Measurements from ENCODE around the gene EEFSEC. TPM values are rescaled to one million over a fixed set of nuclear protein-coding genes. Genes with fewer than 3 reads are reported as not detected.

The EEFSEC gene
- total and polyA plus RNA-seq, 4 donors, result 9.8 to 20.1 (median 11.6) TPM

DNA sequence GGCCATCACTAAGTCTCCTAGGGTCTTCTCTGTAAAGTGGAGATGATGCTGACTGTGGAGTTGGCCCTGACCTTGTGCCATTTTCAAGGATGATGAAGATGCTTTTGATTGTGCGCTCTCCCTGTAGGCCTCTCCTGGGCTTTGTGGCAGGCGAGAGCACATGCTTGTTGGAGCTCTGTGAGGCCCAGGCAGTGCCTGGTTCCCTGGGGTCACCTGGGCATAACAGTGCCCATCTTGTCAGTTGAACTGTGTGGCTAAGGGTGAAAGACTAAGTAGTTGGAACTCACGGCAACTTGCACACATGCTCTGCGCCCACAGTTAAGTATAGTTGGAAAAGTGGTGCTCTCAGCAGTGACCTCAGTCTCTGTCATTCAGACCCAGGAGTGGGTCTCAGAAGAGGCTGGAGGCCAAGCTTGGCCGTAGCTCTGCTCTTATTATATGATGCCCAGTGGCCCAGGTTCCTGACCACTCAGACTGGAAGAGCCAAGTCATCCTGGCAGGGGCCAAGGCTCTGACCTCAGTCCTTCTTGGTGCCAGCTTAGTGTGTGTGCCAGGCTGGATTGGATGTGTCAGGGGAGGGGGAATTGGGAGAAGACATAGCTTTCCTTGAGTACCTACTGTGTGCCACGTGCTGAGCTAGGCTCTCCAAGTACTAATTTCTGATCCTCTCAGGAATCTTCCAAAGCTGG lies 154.6 kb downstream of the EEFSEC start:
- Histone ChIP-seq H3K4me3 (no peak overlapping the region), H3K27me3 (ENCODE audit: control insufficient read depth in 3 of 3, insufficient read depth in 3 of 3, low read length in 2 of 3) (no peaks in the 10 kb centered on the region), H3K9ac (ENCODE audit: insufficient read depth in 1 of 2, low read length in 2 of 2) (peak overlapping the region in 1 of 2 donors; percentile 11), H3K4me1 (ENCODE audit: control insufficient read depth in 5 of 5, insufficient read depth in 5 of 5, low read length in 5 of 5) (peaks cover 0 to 6% (median 0%) of the 10 kb centered on the region in 5 donors), H3K36me3 (ENCODE audit: control insufficient read depth in 4 of 4, insufficient read depth in 4 of 4, low read length in 4 of 4) (peaks cover 0 to 2% (median 0%) of the 10 kb centered on the region in 4 donors), H3K27ac (ENCODE audit: low read depth in 1 of 2, low read length in 1 of 2) (no peak overlapping the region), H3K9me3 (ENCODE audit: control insufficient read depth in 4 of 4, insufficient read depth in 3 of 4, low read length in 3 of 4) (peaks cover 0 to under 1% (median 0%) of the 10 kb centered on the region in 4 donors)
- 97% methylated on average over 6 of the region's 6 CpGs for WGBS, 2 donors
- TF ChIP-seq, protein P1, sequence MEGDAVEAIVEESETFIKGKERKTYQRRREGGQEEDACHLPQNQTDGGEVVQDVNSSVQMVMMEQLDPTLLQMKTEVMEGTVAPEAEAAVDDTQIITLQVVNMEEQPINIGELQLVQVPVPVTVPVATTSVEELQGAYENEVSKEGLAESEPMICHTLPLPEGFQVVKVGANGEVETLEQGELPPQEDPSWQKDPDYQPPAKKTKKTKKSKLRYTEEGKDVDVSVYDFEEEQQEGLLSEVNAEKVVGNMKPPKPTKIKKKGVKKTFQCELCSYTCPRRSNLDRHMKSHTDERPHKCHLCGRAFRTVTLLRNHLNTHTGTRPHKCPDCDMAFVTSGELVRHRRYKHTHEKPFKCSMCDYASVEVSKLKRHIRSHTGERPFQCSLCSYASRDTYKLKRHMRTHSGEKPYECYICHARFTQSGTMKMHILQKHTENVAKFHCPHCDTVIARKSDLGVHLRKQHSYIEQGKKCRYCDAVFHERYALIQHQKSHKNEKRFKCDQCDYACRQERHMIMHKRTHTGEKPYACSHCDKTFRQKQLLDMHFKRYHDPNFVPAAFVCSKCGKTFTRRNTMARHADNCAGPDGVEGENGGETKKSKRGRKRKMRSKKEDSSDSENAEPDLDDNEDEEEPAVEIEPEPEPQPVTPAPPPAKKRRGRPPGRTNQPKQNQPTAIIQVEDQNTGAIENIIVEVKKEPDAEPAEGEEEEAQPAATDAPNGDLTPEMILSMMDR (IDR thresholded peaks at IDR 0.05; ENCODE audit: control extremely low read depth, extremely low read depth), result no peak
- DNase-seq (no peak), ATAC-seq (ENCODE audit: insufficient read depth, low FRiP score) (no peak)

DNA sequence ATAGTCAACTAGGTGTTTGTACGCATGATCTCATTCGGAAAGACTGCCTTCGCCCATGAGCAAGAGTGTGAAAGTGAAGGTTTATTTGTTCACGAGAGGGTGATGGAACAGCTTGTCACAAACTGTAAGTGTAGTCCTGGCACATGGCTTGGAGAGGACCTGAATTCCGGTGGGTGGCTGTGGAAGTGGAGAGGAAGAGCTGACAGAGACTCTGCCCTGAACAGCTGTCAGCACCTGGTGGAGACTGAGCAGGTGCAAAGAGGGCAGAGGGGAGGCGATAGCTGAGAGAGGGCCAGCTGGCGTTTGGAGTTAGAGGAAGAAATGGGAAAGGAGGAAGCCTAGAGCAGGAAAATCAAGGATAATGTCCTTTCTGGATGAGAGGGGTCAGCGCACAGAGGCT lies 155.7 kb downstream of the EEFSEC start:
- H3K27ac ChIP-seq (ENCODE audit: low read depth in 1 of 2, low read length in 1 of 2), result peak overlapping the region in 1 of 2 donors; percentile 45
- WGBS, 2 donors, result 91 to 93% methylated on average over 8 of the region's 8 CpGs
- H3K9me3 ChIP-seq (ENCODE audit: control insufficient read depth in 4 of 4, insufficient read depth in 3 of 4, low read length in 3 of 4), result peaks cover 0 to 2% (median 0%) of the 10 kb centered on the region in 4 donors
- H3K27me3 ChIP-seq (ENCODE audit: control insufficient read depth in 3 of 3, insufficient read depth in 3 of 3, low read length in 2 of 3), result no peaks in the 10 kb centered on the region
- no peak for DNase-seq
- peaks cover 0 to 6% (median 0%) of the 10 kb centered on the region in 5 donors for H3K4me1 ChIP-seq (ENCODE audit: control insufficient read depth in 5 of 5, insufficient read depth in 5 of 5, low read length in 5 of 5)
- H3K4me3 ChIP-seq, result no peak overlapping the region
- TF ChIP-seq, protein P1 (IDR thresholded peaks at IDR 0.05; ENCODE audit: control extremely low read depth, extremely low read depth), result no peak
- ATAC-seq (ENCODE audit: insufficient read depth, low FRiP score), result no peak
- H3K36me3 ChIP-seq (ENCODE audit: control insufficient read depth in 4 of 4, insufficient read depth in 4 of 4, low read length in 4 of 4), result peaks cover 0 to 2% (median 0%) of the 10 kb centered on the region in 4 donors
- H3K9ac ChIP-seq (ENCODE audit: insufficient read depth in 1 of 2, low read length in 2 of 2), result no peak overlapping the region

- 69 to 84% methylated on average over 4 of the region's 4 CpGs for WGBS, 2 donors
- TF ChIP-seq, protein P1 (IDR thresholded peaks at IDR 0.05; ENCODE audit: control extremely low read depth, extremely low read depth), result no peak
- ATAC-seq (ENCODE audit: insufficient read depth, low FRiP score) (no peak), DNase-seq (no peak)
- H3K27me3 ChIP-seq (ENCODE audit: control insufficient read depth in 3 of 3, insufficient read depth in 3 of 3, low read length in 2 of 3), result no peaks in the 10 kb centered on the region
- H3K27ac ChIP-seq (ENCODE audit: low read depth in 1 of 2, low read length in 1 of 2), result no peak overlapping the region
- no peak overlapping the region for H3K9ac ChIP-seq (ENCODE audit: insufficient read depth in 1 of 2, low read length in 2 of 2)
- peaks cover 0 to 2% (median 0%) of the 10 kb centered on the region in 4 donors for H3K9me3 ChIP-seq (ENCODE audit: control insufficient read depth in 4 of 4, insufficient read depth in 3 of 4, low read length in 3 of 4)
- peaks cover 0 to 6% (median 0%) of the 10 kb centered on the region in 5 donors for H3K4me1 ChIP-seq (ENCODE audit: control insufficient read depth in 5 of 5, insufficient read depth in 5 of 5, low read length in 5 of 5)
- H3K4me3 ChIP-seq, result no peak overlapping the region
- H3K36me3 ChIP-seq (ENCODE audit: control insufficient read depth in 4 of 4, insufficient read depth in 4 of 4, low read length in 4 of 4), result no peaks in the 10 kb centered on the region
Measured at GRCh38 chr3:128310286-128311058, 157.2 kb downstream of the EEFSEC start.

Data from lung (tissue), 12 donors.